Vagina (tissue), 2 donors: Measurements from ENCODE around the gene ARID1B. TPM values are rescaled to one million over a fixed set of nuclear protein-coding genes. Genes with fewer than 3 reads are reported as not detected.

Experiments used
- DNase-seq, 2 donors: peaks; one replicate each; pipeline ENCODE4 v3.0.0-alpha.2; 2017; ENCODE audit errors: extremely low spot score in 2 of 2
- H3K27ac ChIP-seq: fragments of 200-600 bp; sonication (generic); one replicate; pipeline ENCODE4 v1.5.1; 2019
- H3K27me3 ChIP-seq: fragments of 200-600 bp; sonication (generic); one replicate; pipeline ENCODE4 v1.5.1; 2019
- H3K36me3 ChIP-seq, 2 donors: fragments of 200-600 bp; sonication (generic); one replicate each; pipeline ENCODE4 v1.5.1; 2017 to 2019
- H3K4me1 ChIP-seq: fragments of 200-600 bp; sonication (generic); one replicate; pipeline ENCODE4 v1.5.1; 2019
- H3K4me3 ChIP-seq, 2 donors: fragments of 200-600 bp; sonication (generic); 1 replicate in 1 of 2; 2 replicates in 1 of 2; pipeline ENCODE4 v1.5.1; 2016 to 2019
- H3K9me3 ChIP-seq: fragments of 200-600 bp; sonication (generic); one replicate; pipeline ENCODE4 v1.5.1; 2019
- CTCF ChIP-seq, 3 experiments: fragments of 450-650 bp in 2 of 3; fragments of 200-600 bp in 1 of 3; sonication (generic) in 1 of 3; IDR thresholded peaks; one replicate each; pipeline ENCODE4 v1.5.1; 2017 to 2019; ENCODE audit warnings: antibody characterized with exemption in 3 of 3, mild to moderate bottlenecking in 2 of 3, moderate library complexity in 2 of 3
- POLR2A ChIP-seq, 2 donors: fragments of 450-650 bp; IDR thresholded peaks; one replicate each; pipeline ENCODE4 v1.6.1; 2017; ENCODE audit warnings: antibody characterized with exemption in 2 of 2, mild to moderate bottlenecking in 2 of 2, moderate library complexity in 2 of 2
- POLR2AphosphoS5 ChIP-seq, 2 donors: sonication (generic); formaldehyde crosslinking; IDR thresholded peaks; one replicate each; pipeline ENCODE4 v1.9.0; 2017; ENCODE audit warnings: antibody characterized with exemption in 2 of 2, mild to moderate bottlenecking in 2 of 2, low read depth in 1 of 2; ENCODE audit not compliant: insufficient read depth in 1 of 2
- intact Hi-C: fragments of 100-400 bp; cut with DNase I; formaldehyde crosslinking; loops from one replicate; pipeline ENCODE4 v1.15.1; 2023
- microRNA-seq: library from miRNA; unstranded; fragments of <30 nt; microRNA quantifications from one replicate; pipeline ENCODE4, GENCODE V29; 2017; ENCODE audit warnings: borderline number of aligned reads, borderline replicate concordance
- small RNA-seq: library from RNA; depleted of rRNA; stranded (forward); fragments of <200 nt; gene quantifications from one replicate; pipeline ENCODE3, GENCODE V24; 2016
- total RNA-seq: library from RNA; depleted of rRNA; stranded (reverse); fragments of >200 nt; gene quantifications from one replicate; pipeline ENCODE4 v1.2.3, GENCODE V29; 2016

Gene ARID1B
- total RNA-seq, 1 donor from 2014 or later: 141 TPM

GRCh38 chr6:157258878-157259277, 481.7 kb downstream of the ARID1B start:
- H3K4me3 ChIP-seq: no peak overlapping the region
- no peak for DNase-seq
- no peaks in the 10 kb centered on the region for H3K9me3 ChIP-seq
- TF ChIP-seq POLR2AphosphoS5 (IDR thresholded peaks at IDR 0.05; ENCODE audit: insufficient read depth in 1 of 2, low read depth in 1 of 2) (no peak), POLR2A (IDR thresholded peaks at IDR 0.05) (no peak), CTCF (IDR thresholded peaks at IDR 0.05) (no peak)
- H3K4me1 ChIP-seq: no peaks in the 10 kb centered on the region
- intact Hi-C loops: no loop called here
- H3K27ac ChIP-seq: no peak overlapping the region
- H3K36me3 ChIP-seq: no peaks in the 10 kb centered on the region
- H3K27me3 ChIP-seq: no peaks in the 10 kb centered on the region

- H3K27ac ChIP-seq: no peak overlapping the region
- no peak overlapping the region for H3K4me3 ChIP-seq
- intact Hi-C loops: no loop called here
- H3K9me3 ChIP-seq: no peaks in the 10 kb centered on the region
- no peak for DNase-seq
- H3K4me1 ChIP-seq: no peaks in the 10 kb centered on the region
- H3K36me3 ChIP-seq: no peaks in the 10 kb centered on the region
- TF ChIP-seq POLR2AphosphoS5 (IDR thresholded peaks at IDR 0.05; ENCODE audit: insufficient read depth in 1 of 2, low read depth in 1 of 2): no peak
- TF ChIP-seq POLR2A (IDR thresholded peaks at IDR 0.05): no peak
- no peak for TF ChIP-seq CTCF (IDR thresholded peaks at IDR 0.05)
- no peaks in the 10 kb centered on the region for H3K27me3 ChIP-seq
Measured at GRCh38 chr6:157259443-157259842, 482.3 kb downstream of the ARID1B start.

Small RNAs within 50 kb of the gene (microRNA-seq; reads per million reads assigned to microRNA genes)
- gene MIR4466: not detected

Small RNAs within 50 kb of the gene (small RNA-seq; reads per million reads assigned to genes)
- gene AL355297.2: not detected
- gene MIR4466: not detected
